ENCODE measurements around the gene BRINP1. TPM values are rescaled to one million over a fixed set of nuclear protein-coding genes. Genes with fewer than 3 reads are reported as not detected.

The BRINP1 gene
- total and polyA plus RNA-seq, 2 experiments from 2014 or later = 13.4 to 33.5 TPM

DNA sequence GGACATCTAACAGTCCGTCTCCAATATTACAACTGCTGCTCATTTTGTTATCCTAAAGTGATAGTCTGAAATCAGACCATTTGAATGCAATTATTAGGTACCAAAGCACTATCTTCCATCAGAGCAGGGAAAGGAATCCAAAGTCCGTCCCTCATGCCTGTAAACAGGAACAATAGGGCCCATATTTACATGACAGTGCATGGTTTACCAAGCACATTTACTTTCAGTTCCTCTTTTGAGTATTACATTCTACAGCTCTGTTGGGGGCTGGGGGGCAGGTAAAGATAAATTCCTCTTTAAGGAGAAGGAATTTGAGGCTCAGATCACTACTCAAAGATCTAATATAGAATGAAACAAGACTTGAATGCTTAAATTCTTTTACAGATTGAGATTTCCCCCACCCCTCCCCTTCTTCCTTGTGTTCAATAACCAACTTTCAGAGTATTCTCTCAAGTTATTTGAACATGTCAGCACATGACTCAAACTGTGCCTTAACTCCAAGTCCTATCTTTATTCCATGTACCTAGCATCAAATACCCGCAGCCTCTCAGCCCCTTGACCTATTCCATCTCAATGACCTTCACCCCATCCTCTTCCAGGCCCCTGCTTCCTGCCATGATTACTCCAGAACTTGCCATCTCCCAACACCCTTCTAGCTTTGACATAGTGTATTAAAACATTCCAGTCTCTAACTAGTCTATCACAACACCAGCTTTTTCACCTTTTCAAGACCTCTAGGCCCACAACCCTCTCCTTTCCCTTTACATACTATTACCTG lies 71.0 kb downstream of the BRINP1 start:
- H3F3A ChIP-seq (replicated peaks; ENCODE audit: low read depth) = no peaks in the 10 kb centered on the region
- peak overlapping the region; percentile 42 for H3K4me2 ChIP-seq
- peak overlapping the region; percentile 20 for H3K4me3 ChIP-seq
- DNase-seq (ENCODE audit: low spot score) = peak; percentile 96
- TF ChIP-seq ZNF462 (CRISPR knock-in tag; IDR thresholded peaks at IDR 0.05) = peak; percentile 71; the same call in 1 of the 2 replicates
- TF ChIP-seq CREB1 (CRISPR knock-in tag; IDR thresholded peaks at IDR 0.05; ENCODE audit: low read depth) = peak; percentile 46; the same call in 1 of the 2 replicates
- TF ChIP-seq EZH2 (IDR thresholded peaks at IDR 0.05; ENCODE audit: low read depth, unreplicated experiment) = no peak
- no peak for TF ChIP-seq EZH2phosphoT487 (IDR thresholded peaks at IDR 0.05; ENCODE audit: unreplicated experiment)
- no peak for TF ChIP-seq CTCF (conservative IDR thresholded peaks at IDR 0.05; ENCODE audit: low read depth in 2 of 2)
- TF ChIP-seq ZNF331 (CRISPR knock-in tag; IDR thresholded peaks at IDR 0.05; ENCODE audit: low read depth) = no peak
- TF ChIP-seq NANOG (IDR thresholded peaks at IDR 0.05; ENCODE audit: borderline replicate concordance) = peak; percentile 95
- TF ChIP-seq ZNF114 (CRISPR knock-in tag; IDR thresholded peaks at IDR 0.05) = no peak
- no peak for TF ChIP-seq JUNB (IDR thresholded peaks at IDR 0.05; ENCODE audit: unreplicated experiment)
- TF ChIP-seq ETS1 (IDR thresholded peaks at IDR 0.05) = no peak
- no peak for TF ChIP-seq POLR2AphosphoS5 (IDR thresholded peaks at IDR 0.05; ENCODE audit: low read depth)
- no peak for TF ChIP-seq STAT1 (IDR thresholded peaks at IDR 0.05; ENCODE audit: unreplicated experiment)
- no peak for TF ChIP-seq REST (IDR thresholded peaks at IDR 0.05; ENCODE audit: unreplicated experiment)
- Mint-ChIP-seq H3K4me1 (peaks cover 59% of the 10 kb centered on the region), H3K27me3 (ENCODE audit: insufficient read depth, low read depth, poor library complexity) (peaks cover 8% of the 10 kb centered on the region), H3K27ac (peak overlapping the region; percentile 87), H3K36me3 (ENCODE audit: low read depth) (peaks cover 8% of the 10 kb centered on the region), H3K4me3 (peak overlapping the region; percentile 53), H3K9me3 (peaks cover 2% of the 10 kb centered on the region; the same call in 1 of the 3 replicates)
- H3K27me3 ChIP-seq (ENCODE audit: insufficient read depth) = no peaks in the 10 kb centered on the region
- H3K79me2 ChIP-seq (replicated peaks; ENCODE audit: insufficient read depth) = peaks cover 40% of the 10 kb centered on the region
- peak overlapping the region; percentile 76 for H3K27ac ChIP-seq (ENCODE audit: low read depth)
- no peaks in the 10 kb centered on the region; the same call in 1 of the 2 replicates for H3K9me2 ChIP-seq (ENCODE audit: insufficient read depth)
- H3K36me3 ChIP-seq (ENCODE audit: insufficient read depth) = no peaks in the 10 kb centered on the region
- peak; percentile 99 for ATAC-seq
- no peak overlapping the region for H2AFZ ChIP-seq
- no peaks in the 10 kb centered on the region for H4K20me1 ChIP-seq (replicated peaks; ENCODE audit: insufficient read depth)
- peaks cover 15% of the 10 kb centered on the region for H3K4me1 ChIP-seq (ENCODE audit: insufficient read depth)
